HepG2 (cell line): ENCODE results near the gene PRIM2.
"Not testable (repeated sequence)": the region's sequence is repeated elsewhere in the genome, so short reads cannot be mapped to it uniquely, and the experiment has no call there.

Experiments
- KAT7 ChIP-seq: IDR thresholded peaks from 2 replicates; pipeline ENCODE4 v1.6.1; 2018; ENCODE audit warnings: borderline replicate concordance, missing compliant biosample characterization
- RXRA ChIP-seq: sonication (generic); formaldehyde crosslinking; IDR thresholded peaks from 2 replicates; pipeline ENCODE4 v1.5.1; 2020; ENCODE audit warnings: missing genetic modification reagents
- SOX13 ChIP-seq, 3 experiments: fragments of 450-650 bp in 1 of 3; sonication (generic) in 1 of 3; formaldehyde crosslinking in 1 of 3; IDR thresholded peaks in 2 of 3; conservative IDR thresholded peaks in 1 of 3; 2 replicates each; pipeline versions ENCODE4 v1.5.0 to v1.6.1; 2016 to 2020; ENCODE audit warnings: antibody characterized with exemption in 1 of 3, mild to moderate bottlenecking in 1 of 3, missing compliant biosample characterization in 1 of 3, missing genetic modification reagents in 1 of 3, moderate library complexity in 1 of 3
- ZNF143 ChIP-seq: sonication (generic); formaldehyde crosslinking; IDR thresholded peaks from 2 replicates; pipeline ENCODE4 v1.4.0; 2020; ENCODE audit warnings: missing genetic modification reagents
- TF ChIP-seq, protein P1 (sequence below): sonication (generic); formaldehyde crosslinking; IDR thresholded peaks from 2 replicates; pipeline ENCODE4 v1.5.0; 2020; ENCODE audit warnings: mild to moderate bottlenecking, missing genetic modification reagents, moderate library complexity
- TF ChIP-seq, protein P2 (sequence below): sonication (generic); formaldehyde crosslinking; IDR thresholded peaks from 2 replicates; pipeline ENCODE4 v1.5.0; 2020; ENCODE audit warnings: missing genetic modification reagents
- TF ChIP-seq, protein P3 (sequence below): sonication (generic); formaldehyde crosslinking; IDR thresholded peaks from 2 replicates; pipeline ENCODE4 v1.4.0; 2020; ENCODE audit warnings: missing genetic modification reagents, mild to moderate bottlenecking, borderline replicate concordance

DNA sequence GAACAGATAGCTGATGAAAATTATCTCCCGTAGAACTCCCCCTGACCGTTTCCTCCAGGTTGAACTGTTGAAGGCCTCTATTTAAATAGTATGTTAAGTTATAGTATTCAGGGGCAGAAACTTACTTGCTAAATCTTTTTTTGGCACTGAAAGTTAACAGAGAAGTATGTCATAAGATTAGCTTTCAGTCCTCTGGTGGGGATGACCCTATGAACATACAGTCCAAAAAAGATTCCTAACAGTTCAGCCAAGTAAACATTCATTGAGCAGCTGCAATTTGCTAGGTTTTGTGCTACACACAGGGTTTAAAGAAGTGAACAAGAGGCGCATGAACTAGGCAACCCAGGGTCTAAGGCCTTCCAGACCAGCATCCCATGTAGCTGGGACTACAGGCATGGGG is 264.2 kb downstream of the PRIM2 start:
- TF ChIP-seq, protein P1, sequence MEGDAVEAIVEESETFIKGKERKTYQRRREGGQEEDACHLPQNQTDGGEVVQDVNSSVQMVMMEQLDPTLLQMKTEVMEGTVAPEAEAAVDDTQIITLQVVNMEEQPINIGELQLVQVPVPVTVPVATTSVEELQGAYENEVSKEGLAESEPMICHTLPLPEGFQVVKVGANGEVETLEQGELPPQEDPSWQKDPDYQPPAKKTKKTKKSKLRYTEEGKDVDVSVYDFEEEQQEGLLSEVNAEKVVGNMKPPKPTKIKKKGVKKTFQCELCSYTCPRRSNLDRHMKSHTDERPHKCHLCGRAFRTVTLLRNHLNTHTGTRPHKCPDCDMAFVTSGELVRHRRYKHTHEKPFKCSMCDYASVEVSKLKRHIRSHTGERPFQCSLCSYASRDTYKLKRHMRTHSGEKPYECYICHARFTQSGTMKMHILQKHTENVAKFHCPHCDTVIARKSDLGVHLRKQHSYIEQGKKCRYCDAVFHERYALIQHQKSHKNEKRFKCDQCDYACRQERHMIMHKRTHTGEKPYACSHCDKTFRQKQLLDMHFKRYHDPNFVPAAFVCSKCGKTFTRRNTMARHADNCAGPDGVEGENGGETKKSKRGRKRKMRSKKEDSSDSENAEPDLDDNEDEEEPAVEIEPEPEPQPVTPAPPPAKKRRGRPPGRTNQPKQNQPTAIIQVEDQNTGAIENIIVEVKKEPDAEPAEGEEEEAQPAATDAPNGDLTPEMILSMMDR (CRISPR knock-in tag), result not testable (repeated sequence)
- TF ChIP-seq SOX13 (IDR thresholded peaks at IDR 0.05); SOX13 (CRISPR knock-in tag; conservative IDR thresholded peaks at IDR 0.05 in 1 of 2, IDR thresholded peaks at IDR 0.05 in 1 of 2); ZNF143; RXRA (CRISPR knock-in tag); KAT7 (CRISPR knock-in tag): not testable (repeated sequence)
- TF ChIP-seq, protein P2, sequence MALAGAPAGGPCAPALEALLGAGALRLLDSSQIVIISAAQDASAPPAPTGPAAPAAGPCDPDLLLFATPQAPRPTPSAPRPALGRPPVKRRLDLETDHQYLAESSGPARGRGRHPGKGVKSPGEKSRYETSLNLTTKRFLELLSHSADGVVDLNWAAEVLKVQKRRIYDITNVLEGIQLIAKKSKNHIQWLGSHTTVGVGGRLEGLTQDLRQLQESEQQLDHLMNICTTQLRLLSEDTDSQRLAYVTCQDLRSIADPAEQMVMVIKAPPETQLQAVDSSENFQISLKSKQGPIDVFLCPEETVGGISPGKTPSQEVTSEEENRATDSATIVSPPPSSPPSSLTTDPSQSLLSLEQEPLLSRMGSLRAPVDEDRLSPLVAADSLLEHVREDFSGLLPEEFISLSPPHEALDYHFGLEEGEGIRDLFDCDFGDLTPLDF (CRISPR knock-in tag), result not testable (repeated sequence)
- TF ChIP-seq, protein P3, sequence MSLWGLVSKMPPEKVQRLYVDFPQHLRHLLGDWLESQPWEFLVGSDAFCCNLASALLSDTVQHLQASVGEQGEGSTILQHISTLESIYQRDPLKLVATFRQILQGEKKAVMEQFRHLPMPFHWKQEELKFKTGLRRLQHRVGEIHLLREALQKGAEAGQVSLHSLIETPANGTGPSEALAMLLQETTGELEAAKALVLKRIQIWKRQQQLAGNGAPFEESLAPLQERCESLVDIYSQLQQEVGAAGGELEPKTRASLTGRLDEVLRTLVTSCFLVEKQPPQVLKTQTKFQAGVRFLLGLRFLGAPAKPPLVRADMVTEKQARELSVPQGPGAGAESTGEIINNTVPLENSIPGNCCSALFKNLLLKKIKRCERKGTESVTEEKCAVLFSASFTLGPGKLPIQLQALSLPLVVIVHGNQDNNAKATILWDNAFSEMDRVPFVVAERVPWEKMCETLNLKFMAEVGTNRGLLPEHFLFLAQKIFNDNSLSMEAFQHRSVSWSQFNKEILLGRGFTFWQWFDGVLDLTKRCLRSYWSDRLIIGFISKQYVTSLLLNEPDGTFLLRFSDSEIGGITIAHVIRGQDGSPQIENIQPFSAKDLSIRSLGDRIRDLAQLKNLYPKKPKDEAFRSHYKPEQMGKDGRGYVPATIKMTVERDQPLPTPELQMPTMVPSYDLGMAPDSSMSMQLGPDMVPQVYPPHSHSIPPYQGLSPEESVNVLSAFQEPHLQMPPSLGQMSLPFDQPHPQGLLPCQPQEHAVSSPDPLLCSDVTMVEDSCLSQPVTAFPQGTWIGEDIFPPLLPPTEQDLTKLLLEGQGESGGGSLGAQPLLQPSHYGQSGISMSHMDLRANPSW (CRISPR knock-in tag), result not testable (repeated sequence)
